HepG2 (cell line): ENCODE results near the gene SLC28A1. TPM values are rescaled to one million over a fixed set of nuclear protein-coding genes. Genes with fewer than 3 reads are reported as not detected.
A peak's percentile ranks its signal among the peaks of the same experiment; 100 is the strongest.

Source experiments
- CEBPG ChIP-seq: IDR thresholded peaks from 2 replicates; pipeline ENCODE4 v1.6.1; 2016
- E2F1 ChIP-seq: sonication (generic); formaldehyde crosslinking; IDR thresholded peaks from 2 replicates; pipeline ENCODE4 v1.5.0; 2020; ENCODE audit warnings: missing genetic modification reagents
- HIVEP1 ChIP-seq: sonication (generic); formaldehyde crosslinking; IDR thresholded peaks from 2 replicates; pipeline ENCODE4 v1.4.0; 2020; ENCODE audit warnings: mild to moderate bottlenecking, missing genetic modification reagents
- KDM3A ChIP-seq: IDR thresholded peaks from 2 replicates; pipeline ENCODE4 v1.6.1; 2018; ENCODE audit warnings: low read depth, missing compliant biosample characterization
- MIER3 ChIP-seq: IDR thresholded peaks from 2 replicates; pipeline ENCODE4 v1.6.1; 2016; ENCODE audit warnings: missing compliant biosample characterization, borderline replicate concordance
- PLRG1 ChIP-seq: fragments of 450-650 bp; conservative IDR thresholded peaks from 2 replicates; pipeline ENCODE4 v1.6.1; 2016
- ZNF124 ChIP-seq: sonication (generic); formaldehyde crosslinking; IDR thresholded peaks from 2 replicates; pipeline ENCODE4 v1.4.0; 2020; ENCODE audit warnings: missing genetic modification reagents
- polyA plus RNA-seq, 8 experiments: library from polyadenylated mRNA; depleted of rRNA in 3 of 8; stranded (reverse) in 7 of 8; unstranded in 1 of 8; fragments of >200 nt; fragmentation: Illumina TruSeq in 4 of 8; extraction: Trizol in 4 of 8; gene quantifications; 2 replicates each; pipeline versions ENCODE4 v1.2.1 to v1.2.3, GENCODE V29; 2011 to 2016; ENCODE audit warnings: low read depth in 4 of 8, missing spikeins in 1 of 8, mixed read lengths in 1 of 8; ENCODE audit not compliant: insufficient read depth in 1 of 8
- total RNA-seq, 5 experiments: library from RNA; depleted of rRNA; stranded (reverse); fragments of >200 nt; fragmentation: Illumina TruSeq; extraction: Trizol; gene quantifications; 2 replicates each; pipeline ENCODE4 v1.2.3, GENCODE V29; 2016; ENCODE audit warnings: low read depth in 1 of 5
- TF ChIP-seq, protein P1 (sequence below), 2 experiments: fragments of 450-650 bp in 1 of 2; sonication (generic) in 1 of 2; formaldehyde crosslinking in 1 of 2; IDR thresholded peaks; 2 replicates each; pipeline versions ENCODE4 v1.6.1 to v1.8.0; 2016 to 2022; ENCODE audit warnings: antibody characterized with exemption in 1 of 2, mild to moderate bottlenecking in 1 of 2, missing genetic modification reagents in 1 of 2
- TF ChIP-seq, protein P2 (sequence below): IDR thresholded peaks from 2 replicates; pipeline ENCODE4 v1.6.1; 2012; ENCODE audit warnings: inconsistent platforms
- TF ChIP-seq, protein P3 (sequence below): sonication (generic); formaldehyde crosslinking; IDR thresholded peaks from 2 replicates; pipeline ENCODE4 v1.4.0; 2020; ENCODE audit warnings: mild to moderate bottlenecking, missing genetic modification reagents, borderline replicate concordance
- TF ChIP-seq, protein P4 (sequence below): sonication (generic); formaldehyde crosslinking; IDR thresholded peaks from 2 replicates; pipeline ENCODE4 v1.4.0; 2020; ENCODE audit warnings: mild to moderate bottlenecking, missing genetic modification reagents

SLC28A1 gene
- total and polyA plus RNA-seq, 2 of the 13 experiments (the other 11 are each of a cell fraction or from before 2014, with no cell fraction given), result 0.31 to 5.8 TPM

- TF ChIP-seq MIER3 (CRISPR knock-in tag) (no peak), HIVEP1 (CRISPR knock-in tag) (peak; percentile 86), CEBPG (CRISPR knock-in tag) (peak; percentile 67), ZNF124 (CRISPR knock-in tag) (peak; percentile 55; the same call in 1 of the 2 replicates), KDM3A (CRISPR knock-in tag) (peak; percentile 41; the same call in 1 of the 2 replicates), PLRG1 (no peak), E2F1 (CRISPR knock-in tag) (peak; percentile 71; the same call in 1 of the 2 replicates)
- TF ChIP-seq, protein P1, sequence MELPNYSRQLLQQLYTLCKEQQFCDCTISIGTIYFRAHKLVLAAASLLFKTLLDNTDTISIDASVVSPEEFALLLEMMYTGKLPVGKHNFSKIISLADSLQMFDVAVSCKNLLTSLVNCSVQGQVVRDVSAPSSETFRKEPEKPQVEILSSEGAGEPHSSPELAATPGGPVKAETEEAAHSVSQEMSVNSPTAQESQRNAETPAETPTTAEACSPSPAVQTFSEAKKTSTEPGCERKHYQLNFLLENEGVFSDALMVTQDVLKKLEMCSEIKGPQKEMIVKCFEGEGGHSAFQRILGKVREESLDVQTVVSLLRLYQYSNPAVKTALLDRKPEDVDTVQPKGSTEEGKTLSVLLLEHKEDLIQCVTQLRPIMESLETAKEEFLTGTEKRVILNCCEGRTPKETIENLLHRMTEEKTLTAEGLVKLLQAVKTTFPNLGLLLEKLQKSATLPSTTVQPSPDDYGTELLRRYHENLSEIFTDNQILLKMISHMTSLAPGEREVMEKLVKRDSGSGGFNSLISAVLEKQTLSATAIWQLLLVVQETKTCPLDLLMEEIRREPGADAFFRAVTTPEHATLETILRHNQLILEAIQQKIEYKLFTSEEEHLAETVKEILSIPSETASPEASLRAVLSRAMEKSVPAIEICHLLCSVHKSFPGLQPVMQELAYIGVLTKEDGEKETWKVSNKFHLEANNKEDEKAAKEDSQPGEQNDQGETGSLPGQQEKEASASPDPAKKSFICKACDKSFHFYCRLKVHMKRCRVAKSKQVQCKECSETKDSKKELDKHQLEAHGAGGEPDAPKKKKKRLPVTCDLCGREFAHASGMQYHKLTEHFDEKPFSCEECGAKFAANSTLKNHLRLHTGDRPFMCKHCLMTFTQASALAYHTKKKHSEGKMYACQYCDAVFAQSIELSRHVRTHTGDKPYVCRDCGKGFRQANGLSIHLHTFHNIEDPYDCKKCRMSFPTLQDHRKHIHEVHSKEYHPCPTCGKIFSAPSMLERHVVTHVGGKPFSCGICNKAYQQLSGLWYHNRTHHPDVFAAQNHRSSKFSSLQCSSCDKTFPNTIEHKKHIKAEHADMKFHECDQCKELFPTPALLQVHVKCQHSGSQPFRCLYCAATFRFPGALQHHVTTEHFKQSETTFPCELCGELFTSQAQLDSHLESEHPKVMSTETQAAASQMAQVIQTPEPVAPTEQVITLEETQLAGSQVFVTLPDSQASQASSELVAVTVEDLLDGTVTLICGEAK (IDR thresholded peaks at IDR 0.05), result no peak
- TF ChIP-seq, protein P1 (CRISPR knock-in tag; IDR thresholded peaks at IDR 0.05), result no peak
- TF ChIP-seq, protein P2, sequence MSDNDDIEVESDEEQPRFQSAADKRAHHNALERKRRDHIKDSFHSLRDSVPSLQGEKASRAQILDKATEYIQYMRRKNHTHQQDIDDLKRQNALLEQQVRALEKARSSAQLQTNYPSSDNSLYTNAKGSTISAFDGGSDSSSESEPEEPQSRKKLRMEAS, result peak; percentile 66
- TF ChIP-seq, protein P3, sequence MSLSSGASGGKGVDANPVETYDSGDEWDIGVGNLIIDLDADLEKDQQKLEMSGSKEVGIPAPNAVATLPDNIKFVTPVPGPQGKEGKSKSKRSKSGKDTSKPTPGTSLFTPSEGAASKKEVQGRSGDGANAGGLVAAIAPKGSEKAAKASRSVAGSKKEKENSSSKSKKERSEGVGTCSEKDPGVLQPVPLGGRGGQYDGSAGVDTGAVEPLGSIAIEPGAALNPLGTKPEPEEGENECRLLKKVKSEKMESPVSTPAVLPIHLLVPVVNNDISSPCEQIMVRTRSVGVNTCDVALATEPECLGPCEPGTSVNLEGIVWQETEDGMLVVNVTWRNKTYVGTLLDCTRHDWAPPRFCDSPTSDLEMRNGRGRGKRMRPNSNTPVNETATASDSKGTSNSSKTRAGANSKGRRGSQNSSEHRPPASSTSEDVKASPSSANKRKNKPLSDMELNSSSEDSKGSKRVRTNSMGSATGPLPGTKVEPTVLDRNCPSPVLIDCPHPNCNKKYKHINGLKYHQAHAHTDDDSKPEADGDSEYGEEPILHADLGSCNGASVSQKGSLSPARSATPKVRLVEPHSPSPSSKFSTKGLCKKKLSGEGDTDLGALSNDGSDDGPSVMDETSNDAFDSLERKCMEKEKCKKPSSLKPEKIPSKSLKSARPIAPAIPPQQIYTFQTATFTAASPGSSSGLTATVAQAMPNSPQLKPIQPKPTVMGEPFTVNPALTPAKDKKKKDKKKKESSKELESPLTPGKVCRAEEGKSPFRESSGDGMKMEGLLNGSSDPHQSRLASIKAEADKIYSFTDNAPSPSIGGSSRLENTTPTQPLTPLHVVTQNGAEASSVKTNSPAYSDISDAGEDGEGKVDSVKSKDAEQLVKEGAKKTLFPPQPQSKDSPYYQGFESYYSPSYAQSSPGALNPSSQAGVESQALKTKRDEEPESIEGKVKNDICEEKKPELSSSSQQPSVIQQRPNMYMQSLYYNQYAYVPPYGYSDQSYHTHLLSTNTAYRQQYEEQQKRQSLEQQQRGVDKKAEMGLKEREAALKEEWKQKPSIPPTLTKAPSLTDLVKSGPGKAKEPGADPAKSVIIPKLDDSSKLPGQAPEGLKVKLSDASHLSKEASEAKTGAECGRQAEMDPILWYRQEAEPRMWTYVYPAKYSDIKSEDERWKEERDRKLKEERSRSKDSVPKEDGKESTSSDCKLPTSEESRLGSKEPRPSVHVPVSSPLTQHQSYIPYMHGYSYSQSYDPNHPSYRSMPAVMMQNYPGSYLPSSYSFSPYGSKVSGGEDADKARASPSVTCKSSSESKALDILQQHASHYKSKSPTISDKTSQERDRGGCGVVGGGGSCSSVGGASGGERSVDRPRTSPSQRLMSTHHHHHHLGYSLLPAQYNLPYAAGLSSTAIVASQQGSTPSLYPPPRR, result no peak
- TF ChIP-seq, protein P4, sequence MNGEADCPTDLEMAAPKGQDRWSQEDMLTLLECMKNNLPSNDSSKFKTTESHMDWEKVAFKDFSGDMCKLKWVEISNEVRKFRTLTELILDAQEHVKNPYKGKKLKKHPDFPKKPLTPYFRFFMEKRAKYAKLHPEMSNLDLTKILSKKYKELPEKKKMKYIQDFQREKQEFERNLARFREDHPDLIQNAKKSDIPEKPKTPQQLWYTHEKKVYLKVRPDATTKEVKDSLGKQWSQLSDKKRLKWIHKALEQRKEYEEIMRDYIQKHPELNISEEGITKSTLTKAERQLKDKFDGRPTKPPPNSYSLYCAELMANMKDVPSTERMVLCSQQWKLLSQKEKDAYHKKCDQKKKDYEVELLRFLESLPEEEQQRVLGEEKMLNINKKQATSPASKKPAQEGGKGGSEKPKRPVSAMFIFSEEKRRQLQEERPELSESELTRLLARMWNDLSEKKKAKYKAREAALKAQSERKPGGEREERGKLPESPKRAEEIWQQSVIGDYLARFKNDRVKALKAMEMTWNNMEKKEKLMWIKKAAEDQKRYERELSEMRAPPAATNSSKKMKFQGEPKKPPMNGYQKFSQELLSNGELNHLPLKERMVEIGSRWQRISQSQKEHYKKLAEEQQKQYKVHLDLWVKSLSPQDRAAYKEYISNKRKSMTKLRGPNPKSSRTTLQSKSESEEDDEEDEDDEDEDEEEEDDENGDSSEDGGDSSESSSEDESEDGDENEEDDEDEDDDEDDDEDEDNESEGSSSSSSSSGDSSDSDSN (CRISPR knock-in tag), result no peak
Measured at GRCh38 chr15:84982301-84982920, 97.9 kb downstream of the SLC28A1 start (continued).
